RWPE1 (cell line): ENCODE results near the gene AKT1.
A peak's percentile ranks its signal among the peaks of the same experiment; 100 is the strongest.

Experiments
- CTCF ChIA-PET: fragments of 350-600 bp; sonication (Branson Sonifier 250); formaldehyde crosslinking; extraction: SDS; loops from one replicate; lab custom pipeline; 2021; lab: Yijun Ruan, JAX
- POLR2A ChIA-PET: fragments of 400-600 bp; formaldehyde crosslinking; extraction: SDS; loops from one replicate; lab custom pipeline; 2020; ENCODE audit warnings: antibody characterized with exemption; ENCODE audit not compliant: low non-redundant PET; lab: Yijun Ruan, JAX
- DNase-seq: peaks from one replicate; pipeline ENCODE4 v3.0.0; 2012; ENCODE audit warnings: low spot score
- H3K27ac ChIP-seq: fragments of 450-650 bp; 2 replicates; pipeline ENCODE4 v1.5.1; 2017
- CTCF ChIP-seq: fragments of 450-650 bp; conservative IDR thresholded peaks from 2 replicates; pipeline ENCODE4 v1.5.1; 2017; ENCODE audit warnings: low read depth, mild to moderate bottlenecking

The AKT1 gene

GRCh38 chr14:104824353-104824997, 28.9 kb upstream of the AKT1 start:
- DNase-seq = no peak
- POLR2A ChIA-PET = no interaction called here
- H3K27ac ChIP-seq = no peak overlapping the region
- CTCF ChIA-PET = interaction anchor here (2.0 kb wide), 1 partner anchor 56 kb away, joined by 25 read pairs; no protein-coding TSS in a partner anchor
- TF ChIP-seq CTCF = no peak

DNA sequence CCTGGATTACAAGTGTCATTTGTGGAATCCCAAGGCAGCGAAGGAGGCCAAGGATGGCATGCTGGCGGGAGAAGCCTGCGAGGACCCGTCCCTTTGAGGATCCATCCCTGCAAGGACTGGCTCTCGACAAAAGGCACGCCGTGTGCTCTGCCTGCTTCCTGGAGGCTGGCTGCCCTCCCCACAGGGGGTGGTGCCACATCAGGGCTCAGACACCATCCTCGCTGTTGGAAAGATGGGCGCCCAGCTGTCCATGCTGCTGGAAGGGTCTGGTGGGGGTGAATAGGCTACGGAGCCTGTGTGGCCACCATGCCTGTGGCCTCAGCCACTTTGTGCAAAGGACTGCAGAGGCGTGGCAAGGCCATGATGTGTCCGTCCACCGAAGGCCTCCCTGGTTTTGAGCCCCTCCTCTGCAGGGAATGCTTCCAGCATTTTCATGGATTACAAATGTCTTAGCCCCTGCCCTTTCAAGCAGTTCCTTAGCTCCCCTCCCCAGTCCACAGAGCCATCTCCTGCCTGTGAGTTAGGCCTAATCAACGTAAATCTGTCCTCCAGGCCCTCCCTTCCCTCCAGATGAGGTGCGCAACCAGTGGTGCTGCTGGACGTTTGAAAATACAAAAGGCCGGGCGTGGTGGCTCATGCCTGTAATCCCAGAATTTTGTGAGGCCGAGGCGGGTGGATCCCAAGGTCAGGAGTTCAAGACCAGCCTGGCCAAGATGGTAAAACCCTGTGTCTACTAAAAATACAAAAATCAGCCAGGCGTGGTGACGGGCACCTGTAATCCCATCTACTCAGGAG, 27.5 kb upstream of the AKT1 start:
- CTCF ChIA-PET = interaction anchor here (3.2 kb wide), 1 partner anchor 54 kb away, joined by 28 read pairs; no protein-coding TSS in a partner anchor
- H3K27ac ChIP-seq = no peak overlapping the region
- POLR2A ChIA-PET = no interaction called here
- TF ChIP-seq CTCF = no peak
- no peak for DNase-seq

DNA sequence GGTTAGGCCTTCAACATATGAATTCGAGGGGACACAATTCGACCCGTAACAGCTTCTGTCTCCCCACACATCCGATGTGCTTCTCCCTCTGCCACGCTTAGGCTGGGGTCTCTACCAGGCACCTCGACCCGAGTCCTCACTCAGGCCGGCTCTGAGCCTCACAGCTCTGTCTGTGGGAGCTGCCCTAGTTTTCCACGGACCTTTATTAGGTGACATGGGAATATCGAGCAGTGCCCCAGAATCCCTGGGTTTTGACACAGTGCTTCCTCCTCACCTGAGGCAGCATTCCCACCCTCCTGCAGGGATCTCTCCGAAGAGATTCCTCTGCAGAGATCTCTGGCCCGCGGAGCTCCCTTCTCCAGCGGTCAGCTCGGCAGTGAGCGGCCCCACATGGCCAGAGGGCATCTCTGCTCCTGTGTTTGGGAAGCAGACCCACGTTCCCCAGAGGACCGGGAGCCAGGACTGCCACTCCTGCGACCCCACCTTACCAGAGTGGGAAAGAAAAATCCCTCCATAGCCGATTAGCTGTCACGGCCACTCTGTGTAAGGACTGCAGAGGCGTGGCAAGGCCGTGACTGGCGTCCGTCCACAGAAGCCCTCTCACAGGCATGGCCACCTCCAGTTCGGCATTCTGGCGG, 26.5 kb upstream of the AKT1 start:
- no peak for TF ChIP-seq CTCF
- POLR2A ChIA-PET = no interaction called here
- H3K27ac ChIP-seq = peak overlapping the region; percentile 60; the same call in 1 of the 2 replicates
- CTCF ChIA-PET = interaction anchor here (1.2 to 3.2 kb wide), 2 partner anchors 34 to 53 kb away, joined by 3 to 28 read pairs; no protein-coding TSS in a partner anchor
- DNase-seq = no peak

GRCh38 chr14:104821229-104821945, 25.8 kb upstream of the AKT1 start:
- ChIA-PET POLR2A (no interaction called here), CTCF (interaction anchor here (0.5 to 3.2 kb wide), 7 partner anchors 19 to 659 kb away, joined by 3 to 28 read pairs (median 3); no protein-coding TSS in a partner anchor)
- TF ChIP-seq CTCF = no peak
- DNase-seq = no peak
- peak overlapping the region; percentile 60 for H3K27ac ChIP-seq

GRCh38 chr14:104820669-104821228, 25.2 kb upstream of the AKT1 start:
- H3K27ac ChIP-seq = peak overlapping the region; percentile 60
- peak; percentile 74 for DNase-seq
- peak; percentile 72 for TF ChIP-seq CTCF
- ChIA-PET CTCF (interaction anchor here (0.6 to 3.2 kb wide), 5 partner anchors 15 to 52 kb away, joined by 3 to 28 read pairs (median 3); no protein-coding TSS in a partner anchor), POLR2A (no interaction called here)
